ENCODE data around the gene AKAP6. TPM values are rescaled to one million over a fixed set of nuclear protein-coding genes. Genes with fewer than 3 reads are reported as not detected.

AKAP6 gene
- total and polyA plus RNA-seq, 8 donors, result 3.7 to 7.2 (median 6.0) TPM

GRCh38 chr14:32350020-32350419, 20.9 kb downstream of the AKAP6 start:
- Histone ChIP-seq H3K4me3 (no peak overlapping the region), H3K27ac (no peak overlapping the region), H3K27me3 (no peaks in the 10 kb centered on the region), H3K9me3 (peaks cover 0 to 3% of the 10 kb centered on the region in 2 donors), H3K36me3 (no peaks in the 10 kb centered on the region), H3K4me1 (no peaks in the 10 kb centered on the region)
- intact Hi-C loops (cut with DNase I), result no loop called here
- ATAC-seq (no peak), DNase-seq (no peak)
- TF ChIP-seq CTCF (IDR thresholded peaks at IDR 0.05), result no peak

GRCh38 chr14:32352631-32353030, 23.5 kb downstream of the AKAP6 start:
- H3K4me3 ChIP-seq, result no peak overlapping the region
- peaks cover 0 to 3% of the 10 kb centered on the region in 2 donors for H3K9me3 ChIP-seq
- H3K36me3 ChIP-seq, result no peaks in the 10 kb centered on the region
- intact Hi-C loops (cut with DNase I), result no loop called here
- H3K27ac ChIP-seq, result no peak overlapping the region
- no peaks in the 10 kb centered on the region for H3K27me3 ChIP-seq
- ATAC-seq, result no peak
- no peaks in the 10 kb centered on the region for H3K4me1 ChIP-seq
- no peak for DNase-seq
- no peak for TF ChIP-seq CTCF (IDR thresholded peaks at IDR 0.05)

- no peaks in the 10 kb centered on the region for H3K27me3 ChIP-seq
- no peak overlapping the region for H3K4me3 ChIP-seq
- H3K36me3 ChIP-seq, result no peaks in the 10 kb centered on the region
- H3K4me1 ChIP-seq, result no peaks in the 10 kb centered on the region
- no peak for TF ChIP-seq CTCF (IDR thresholded peaks at IDR 0.05)
- H3K27ac ChIP-seq, result no peak overlapping the region
- no peak for ATAC-seq
- no peak for DNase-seq
- intact Hi-C loops (cut with DNase I), result no loop called here
- H3K9me3 ChIP-seq, result peaks cover 0 to 3% of the 10 kb centered on the region in 2 donors
Observed at GRCh38 chr14:32354716-32355115, 25.6 kb downstream of the AKAP6 start.

- peaks cover 0 to 3% of the 10 kb centered on the region in 2 donors for H3K9me3 ChIP-seq
- no peaks in the 10 kb centered on the region for H3K27me3 ChIP-seq
- H3K36me3 ChIP-seq, result no peaks in the 10 kb centered on the region
- intact Hi-C loops (cut with DNase I), result no loop called here
- TF ChIP-seq CTCF (IDR thresholded peaks at IDR 0.05), result no peak
- no peak overlapping the region for H3K27ac ChIP-seq
- ATAC-seq, result no peak
- no peak overlapping the region for H3K4me3 ChIP-seq
- no peak for DNase-seq
- no peaks in the 10 kb centered on the region for H3K4me1 ChIP-seq
Observed at GRCh38 chr14:32358781-32359180, 29.7 kb downstream of the AKAP6 start.

DNA sequence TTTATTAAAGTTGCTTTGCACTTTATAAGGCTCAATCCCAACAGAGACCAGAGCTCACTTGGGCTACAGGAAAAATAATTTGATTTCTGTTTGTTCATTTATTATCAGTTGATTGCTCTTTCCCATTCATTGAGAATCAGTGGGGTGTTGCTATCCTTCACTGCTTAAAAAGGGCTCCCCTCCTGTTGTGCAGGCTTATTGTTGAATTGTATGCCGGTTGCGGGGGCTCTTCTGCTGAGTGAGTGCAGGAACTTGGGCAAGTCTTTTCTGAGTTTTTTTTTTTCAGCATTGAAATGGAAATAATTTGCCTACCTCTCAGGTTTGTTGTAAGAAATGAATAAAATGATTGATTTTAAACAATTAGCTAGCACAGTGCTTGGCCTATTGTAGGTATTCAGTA, 32.6 kb downstream of the AKAP6 start:
- no peak for ATAC-seq
- Histone ChIP-seq H3K9me3 (no peaks in the 10 kb centered on the region), H3K4me1 (no peaks in the 10 kb centered on the region), H3K4me3 (no peak overlapping the region), H3K27ac (no peak overlapping the region), H3K27me3 (no peaks in the 10 kb centered on the region), H3K36me3 (no peaks in the 10 kb centered on the region)
- DNase-seq, result no peak
- no peak for TF ChIP-seq CTCF (IDR thresholded peaks at IDR 0.05)
- intact Hi-C loops (cut with DNase I), result no loop called here
